ENCODE results near the gene PTPN3. TPM values are rescaled to one million over a fixed set of nuclear protein-coding genes. Genes with fewer than 3 reads are reported as not detected.

The PTPN3 gene
- total RNA-seq, 2 donors from 2014 or later: 2.7 to 4.6 TPM

DNA sequence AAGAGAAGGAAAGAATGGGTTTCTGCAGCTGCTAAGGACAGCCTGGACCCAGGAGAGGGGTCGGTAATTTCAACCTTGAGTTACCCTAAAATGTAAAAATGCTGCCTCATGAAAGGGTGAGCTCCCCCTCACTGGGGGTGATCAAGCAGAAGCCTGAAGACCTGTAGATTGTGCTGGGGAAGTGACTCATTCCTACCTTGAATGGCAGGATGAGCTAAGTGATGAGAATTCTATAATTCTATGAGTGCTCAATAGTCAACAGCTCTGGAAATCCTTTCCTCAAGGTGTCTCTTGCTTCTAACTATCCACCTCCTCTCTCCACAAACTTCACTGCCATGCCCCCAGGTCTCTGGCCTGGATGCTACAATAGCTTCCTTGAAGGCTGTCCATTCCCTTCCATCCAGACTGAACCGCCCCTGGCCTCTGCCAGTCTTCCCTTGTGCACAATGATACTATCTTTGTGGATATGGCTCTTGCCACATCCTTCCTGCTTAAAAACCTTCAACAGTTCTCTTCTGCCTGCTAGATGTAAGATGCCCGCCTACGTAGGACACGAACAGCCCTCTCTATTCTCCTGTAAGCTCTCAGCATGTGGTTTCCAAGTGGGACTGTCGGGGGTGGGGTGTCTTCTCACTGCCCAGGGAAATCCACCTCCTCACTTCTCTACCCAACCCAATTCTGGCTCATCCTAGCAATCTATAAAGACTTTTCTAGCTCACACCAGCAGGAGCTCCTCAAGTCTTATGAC, 50.6 kb downstream of the PTPN3 start:
- no peak overlapping the region for H3K4me3 ChIP-seq (ENCODE audit: low read length)
- no peaks in the 10 kb centered on the region for H3K36me3 ChIP-seq (ENCODE audit: control insufficient read depth, insufficient read depth, low read length)
- no peak overlapping the region for H3K27ac ChIP-seq (ENCODE audit: low read depth, low read length)
- no peaks in the 10 kb centered on the region for H3K9me3 ChIP-seq (ENCODE audit: control insufficient read depth, low read length)
- no peaks in the 10 kb centered on the region for H3K9me3 Mint-ChIP-seq
- H3K36me3 Mint-ChIP-seq (ENCODE audit: low read depth): no peaks in the 10 kb centered on the region
- H3K27me3 Mint-ChIP-seq (ENCODE audit: insufficient read depth): no peaks in the 10 kb centered on the region
- H3K9ac ChIP-seq (ENCODE audit: extremely low read depth, low read length, poor library complexity, severe bottlenecking): no peak overlapping the region
- no peaks in the 10 kb centered on the region for H3K4me1 ChIP-seq (ENCODE audit: control insufficient read depth, insufficient read depth, low read length)
- 87 to 88% methylated on average over 5 to 6 of the region's 6 CpGs for WGBS, 2 experiments (ENCODE audit: insufficient coverage in 1 of 2, insufficient read length in 1 of 2)
- TF ChIP-seq, protein P1, sequence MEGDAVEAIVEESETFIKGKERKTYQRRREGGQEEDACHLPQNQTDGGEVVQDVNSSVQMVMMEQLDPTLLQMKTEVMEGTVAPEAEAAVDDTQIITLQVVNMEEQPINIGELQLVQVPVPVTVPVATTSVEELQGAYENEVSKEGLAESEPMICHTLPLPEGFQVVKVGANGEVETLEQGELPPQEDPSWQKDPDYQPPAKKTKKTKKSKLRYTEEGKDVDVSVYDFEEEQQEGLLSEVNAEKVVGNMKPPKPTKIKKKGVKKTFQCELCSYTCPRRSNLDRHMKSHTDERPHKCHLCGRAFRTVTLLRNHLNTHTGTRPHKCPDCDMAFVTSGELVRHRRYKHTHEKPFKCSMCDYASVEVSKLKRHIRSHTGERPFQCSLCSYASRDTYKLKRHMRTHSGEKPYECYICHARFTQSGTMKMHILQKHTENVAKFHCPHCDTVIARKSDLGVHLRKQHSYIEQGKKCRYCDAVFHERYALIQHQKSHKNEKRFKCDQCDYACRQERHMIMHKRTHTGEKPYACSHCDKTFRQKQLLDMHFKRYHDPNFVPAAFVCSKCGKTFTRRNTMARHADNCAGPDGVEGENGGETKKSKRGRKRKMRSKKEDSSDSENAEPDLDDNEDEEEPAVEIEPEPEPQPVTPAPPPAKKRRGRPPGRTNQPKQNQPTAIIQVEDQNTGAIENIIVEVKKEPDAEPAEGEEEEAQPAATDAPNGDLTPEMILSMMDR (conservative IDR thresholded peaks at IDR 0.05): no peak
- H3K4me1 Mint-ChIP-seq: peaks cover 6% of the 10 kb centered on the region
- no peak for DNase-seq
- no peak overlapping the region for H3K4me3 Mint-ChIP-seq
- no peaks in the 10 kb centered on the region for H3K27me3 ChIP-seq (ENCODE audit: control insufficient read depth, insufficient read depth, low read length, poor library complexity, severe bottlenecking)
- no peak overlapping the region for H3K27ac Mint-ChIP-seq

DNA sequence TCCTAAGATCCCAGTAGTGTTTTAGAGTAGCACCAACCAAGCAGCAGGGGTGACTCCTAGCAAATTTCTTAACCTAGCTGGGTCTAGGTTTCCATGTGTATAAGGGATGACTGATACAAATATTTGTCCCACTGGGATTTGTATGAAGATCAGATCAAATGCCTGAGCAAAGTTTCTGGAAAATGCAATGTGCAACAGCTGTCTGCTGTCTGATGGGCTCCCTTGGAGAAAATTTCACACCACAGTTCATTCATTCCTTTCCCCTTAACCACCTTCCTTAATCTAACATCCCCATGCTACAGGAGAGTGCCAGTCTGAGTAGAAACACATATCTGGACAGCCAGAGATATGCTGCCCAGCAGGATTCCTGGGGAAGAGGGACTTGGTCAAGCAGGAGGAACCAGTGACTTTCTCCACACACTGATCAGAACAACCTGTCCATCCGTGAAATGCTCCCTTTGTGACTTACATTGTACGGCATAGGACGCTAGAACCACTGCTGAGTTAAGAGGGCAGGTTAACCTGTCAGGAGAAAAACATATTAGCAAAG, 53.3 kb downstream of the PTPN3 start:
- peaks cover 6% of the 10 kb centered on the region for H3K4me1 Mint-ChIP-seq
- Histone ChIP-seq H3K27me3 (ENCODE audit: control insufficient read depth, insufficient read depth, low read length, poor library complexity, severe bottlenecking) (no peaks in the 10 kb centered on the region), H3K4me3 (ENCODE audit: low read length) (no peak overlapping the region), H3K9ac (ENCODE audit: extremely low read depth, low read length, poor library complexity, severe bottlenecking) (no peak overlapping the region), H3K27ac (ENCODE audit: low read depth, low read length) (no peak overlapping the region), H3K36me3 (ENCODE audit: control insufficient read depth, insufficient read depth, low read length) (no peaks in the 10 kb centered on the region), H3K9me3 (ENCODE audit: control insufficient read depth, low read length) (no peaks in the 10 kb centered on the region), H3K4me1 (ENCODE audit: control insufficient read depth, insufficient read depth, low read length) (no peaks in the 10 kb centered on the region)
- H3K27me3 Mint-ChIP-seq (ENCODE audit: insufficient read depth): no peaks in the 10 kb centered on the region
- H3K9me3 Mint-ChIP-seq: no peaks in the 10 kb centered on the region
- TF ChIP-seq, protein P1 (conservative IDR thresholded peaks at IDR 0.05): no peak
- DNase-seq: no peak
- H3K4me3 Mint-ChIP-seq: no peak overlapping the region
- no peaks in the 10 kb centered on the region for H3K36me3 Mint-ChIP-seq (ENCODE audit: low read depth)
- 84 to 96% methylated on average over 3 of the region's 3 CpGs for WGBS, 2 experiments (ENCODE audit: insufficient coverage in 1 of 2, insufficient read length in 1 of 2)
- H3K27ac Mint-ChIP-seq: no peak overlapping the region

DNA sequence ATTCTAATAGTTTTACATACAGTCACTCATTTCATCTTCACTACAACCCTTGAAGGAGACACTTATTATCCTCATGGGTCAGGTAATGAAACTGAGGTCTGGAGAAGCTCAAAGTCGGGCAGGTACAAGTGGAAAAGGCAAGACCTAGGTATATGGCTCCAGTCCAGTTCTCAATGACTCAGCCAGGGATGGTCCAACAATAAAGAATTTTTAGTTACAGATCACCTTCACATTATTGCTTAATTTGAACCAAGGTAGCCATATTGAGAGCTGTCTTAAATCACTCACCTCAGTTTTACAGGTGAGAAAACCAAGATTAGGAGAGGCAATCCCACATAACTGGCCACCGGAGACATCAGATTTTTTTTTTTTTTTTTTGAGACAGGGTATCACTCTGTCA, 55.4 kb downstream of the PTPN3 start:
- Mint-ChIP-seq H3K36me3 (ENCODE audit: low read depth) (no peaks in the 10 kb centered on the region), H3K27ac (no peak overlapping the region), H3K4me1 (peaks cover 3% of the 10 kb centered on the region), H3K4me3 (no peak overlapping the region), H3K9me3 (no peaks in the 10 kb centered on the region), H3K27me3 (ENCODE audit: insufficient read depth) (no peaks in the 10 kb centered on the region)
- TF ChIP-seq, protein P1 (conservative IDR thresholded peaks at IDR 0.05): no peak
- WGBS, 2 experiments (ENCODE audit: insufficient coverage in 1 of 2, insufficient read length in 1 of 2): 98% methylated on average over 2 of the region's 2 CpGs; no CpG with 5 or more reads in 1 of the 2 experiments
- H3K27me3 ChIP-seq (ENCODE audit: control insufficient read depth, insufficient read depth, low read length, poor library complexity, severe bottlenecking): no peaks in the 10 kb centered on the region
- no peak for DNase-seq
- no peaks in the 10 kb centered on the region for H3K36me3 ChIP-seq (ENCODE audit: control insufficient read depth, insufficient read depth, low read length)
- no peak overlapping the region for H3K9ac ChIP-seq (ENCODE audit: extremely low read depth, low read length, poor library complexity, severe bottlenecking)
- no peaks in the 10 kb centered on the region for H3K9me3 ChIP-seq (ENCODE audit: control insufficient read depth, low read length)
- H3K4me3 ChIP-seq (ENCODE audit: low read length): no peak overlapping the region
- H3K27ac ChIP-seq (ENCODE audit: low read depth, low read length): no peak overlapping the region
- no peaks in the 10 kb centered on the region for H3K4me1 ChIP-seq (ENCODE audit: control insufficient read depth, insufficient read depth, low read length)

Data from endodermal cell (in vitro differentiated cells).